Ammon's horn (tissue), 1 donor: ENCODE measurements around the gene CLIC1.

Experiments
- DNase-seq: peaks from one replicate; pipeline ENCODE4 v3.0.0-alpha.2; 2016; ENCODE audit warnings: low spot score

CLIC1 gene

DNA sequence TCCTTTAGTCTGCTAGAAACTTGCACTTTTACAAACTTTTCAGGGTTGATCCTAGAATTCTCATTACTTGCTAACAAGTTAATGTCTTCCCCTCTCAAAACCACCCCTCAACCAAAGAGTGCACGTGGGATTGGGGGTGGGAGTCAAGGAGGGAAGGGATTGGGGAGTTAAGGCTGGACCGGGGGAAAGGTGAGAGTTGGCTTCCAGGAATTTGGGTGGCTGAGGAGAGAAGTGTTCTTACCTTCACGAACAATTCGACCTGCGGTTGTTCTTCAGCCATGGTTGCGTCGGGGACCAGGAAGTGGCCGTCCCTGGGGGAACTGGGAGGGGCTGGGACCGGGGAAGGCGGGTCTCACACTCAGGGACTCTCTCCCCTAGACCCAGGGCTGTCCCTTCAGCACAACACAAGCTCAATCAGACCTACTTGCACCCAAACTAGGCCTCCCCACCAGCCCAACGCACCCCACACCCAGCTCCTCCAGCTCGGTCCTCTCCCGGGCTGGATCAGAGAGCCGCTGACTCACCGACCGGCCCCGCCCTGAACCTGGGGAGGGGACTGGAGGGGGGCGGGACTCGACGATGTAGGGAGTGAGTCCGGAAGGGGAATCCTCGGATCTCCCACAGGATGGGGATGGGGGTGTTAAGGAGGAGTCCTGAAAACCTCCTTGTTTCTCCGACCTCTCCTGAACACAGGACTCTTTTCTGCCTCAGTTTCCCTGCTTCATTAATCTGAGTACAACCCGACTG, at the start of gene CLIC1:
Gene CLIC1 (minus strand): TSS at position 510 of the 747 bp plus-strand sequence. CDS start 230 bp downstream, at position 280.
- no peak for DNase-seq

DNA sequence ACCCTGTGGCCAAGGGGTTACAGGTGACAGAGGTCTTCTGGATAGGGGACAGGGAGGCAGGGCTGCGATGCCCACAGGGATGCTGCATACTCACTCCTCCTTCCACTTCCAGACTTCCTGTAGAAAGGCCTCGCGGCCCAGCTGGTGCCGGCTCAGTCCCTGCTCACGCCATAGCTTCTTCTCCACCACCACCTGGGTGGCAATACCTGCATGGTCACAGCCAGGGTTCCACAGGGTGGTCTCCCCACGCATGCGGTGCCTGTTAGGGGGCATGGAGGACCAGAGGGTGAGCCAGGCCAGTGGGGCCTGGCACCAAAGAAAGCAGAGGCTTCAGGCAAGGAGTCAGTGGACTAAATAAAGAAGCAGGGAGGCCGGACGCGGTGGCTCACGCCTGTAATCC, 49.1 kb upstream of the CLIC1 start:
- no peak for DNase-seq

- DNase-seq = no peak
Observed at GRCh38 chr6:31784098-31784925, 48.0 kb upstream of the CLIC1 start.

DNA sequence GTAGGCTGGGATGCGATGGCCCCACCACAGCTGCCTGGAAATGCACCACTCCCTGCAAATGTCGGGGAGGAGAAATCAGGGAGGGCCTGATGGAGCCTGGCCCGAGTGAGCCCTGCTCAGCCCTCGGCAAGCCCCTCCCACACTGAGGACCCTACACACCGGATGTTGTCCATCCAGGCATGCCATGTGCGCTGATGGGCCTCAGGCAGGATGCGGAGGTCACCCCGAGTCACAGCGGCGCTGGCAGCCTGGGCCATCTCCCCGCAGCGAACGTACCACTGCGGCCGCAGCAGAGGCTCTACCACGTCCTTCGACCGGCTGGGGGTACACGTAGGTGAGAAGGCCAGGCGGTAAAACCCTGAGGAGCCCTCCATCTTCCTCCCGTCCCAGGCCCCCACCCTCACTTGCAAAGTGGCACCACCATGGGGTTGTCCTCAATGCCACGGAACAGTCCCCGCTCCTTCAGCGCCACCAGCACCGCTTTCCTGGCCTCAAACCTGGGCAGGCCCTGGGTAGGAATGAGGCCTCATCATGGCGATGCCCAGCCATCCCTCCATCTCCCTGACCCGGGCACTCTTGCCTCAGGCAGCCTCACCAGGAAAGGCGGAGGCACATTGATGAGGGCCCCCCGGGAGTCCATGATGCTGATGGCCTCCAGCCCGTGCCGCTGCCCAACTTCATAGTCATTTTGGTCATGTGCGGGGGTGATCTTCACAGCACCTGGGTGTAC, 46.0 kb upstream of the CLIC1 start:
- DNase-seq = no peak

- no peak for DNase-seq
Observed at GRCh38 chr6:31781244-31782125, 45.2 kb upstream of the CLIC1 start.

- no peak for DNase-seq
Observed at GRCh38 chr6:31780507-31781243, 44.3 kb upstream of the CLIC1 start.

DNA sequence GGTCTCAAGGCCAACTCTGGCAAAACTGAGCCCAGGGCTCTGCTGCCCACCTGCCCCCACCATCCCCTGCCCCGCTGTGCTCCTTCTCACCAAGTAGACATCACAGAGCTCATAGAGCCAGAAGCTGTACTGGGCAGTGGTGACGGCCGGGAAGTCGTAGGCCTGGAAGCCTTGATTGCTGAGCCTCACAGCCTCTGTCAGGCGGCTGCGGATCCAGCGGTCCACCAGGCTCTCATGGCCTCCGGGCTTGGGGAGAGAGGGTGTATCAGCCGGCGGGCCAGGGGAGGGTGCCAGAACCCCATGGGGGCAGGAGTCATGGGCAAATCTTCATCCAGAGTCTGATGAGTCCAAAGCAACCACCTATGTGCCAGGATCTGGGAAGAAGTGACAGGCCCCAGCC, 43.6 kb upstream of the CLIC1 start:
- no peak for DNase-seq

GRCh38 chr6:31778999-31779885, 42.9 kb upstream of the CLIC1 start:
- DNase-seq = no peak

- DNase-seq = no peak
Observed at GRCh38 chr6:31778193-31778592, 41.9 kb upstream of the CLIC1 start.

GRCh38 chr6:31777667-31778050, 41.3 kb upstream of the CLIC1 start:
- DNase-seq = no peak

GRCh38 chr6:31776989-31777666, 40.8 kb upstream of the CLIC1 start, which contains the start of gene VWA7:
TSS of gene VWA7 (minus strand) at chr6:31777328. CDS start at chr6:31776779, 549 bp downstream.
- DNase-seq = peak; percentile 51

- DNase-seq = no peak
Observed at GRCh38 chr6:31776485-31776988, 40.2 kb upstream of the CLIC1 start.

- no peak for DNase-seq
Observed at GRCh38 chr6:31775633-31776484, 39.5 kb upstream of the CLIC1 start.

DNA sequence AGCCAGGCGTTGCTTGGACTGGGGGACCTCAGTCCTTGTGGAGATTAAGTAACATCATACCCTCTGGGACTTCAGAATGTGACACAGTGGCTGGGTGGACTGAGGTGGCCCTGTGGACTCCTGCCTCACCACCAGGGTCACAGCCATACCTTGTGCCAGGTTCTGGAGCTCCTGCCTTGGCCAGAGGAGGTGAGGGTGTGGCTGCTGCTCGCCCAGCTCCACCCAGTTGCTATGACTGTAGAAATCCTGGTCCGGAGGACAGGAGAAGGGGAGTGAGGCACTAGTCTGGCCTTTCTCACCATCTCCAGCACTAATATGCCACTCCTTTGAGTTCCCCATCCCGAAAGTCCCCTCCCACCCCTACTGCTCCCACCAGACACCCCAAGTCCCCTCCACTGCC, 38.9 kb upstream of the CLIC1 start:
- no peak for DNase-seq

- DNase-seq = no peak
Observed at GRCh38 chr6:31771992-31772358, 35.6 kb upstream of the CLIC1 start.

GRCh38 chr6:31770860-31771259, 34.5 kb upstream of the CLIC1 start:
- no peak for DNase-seq

DNA sequence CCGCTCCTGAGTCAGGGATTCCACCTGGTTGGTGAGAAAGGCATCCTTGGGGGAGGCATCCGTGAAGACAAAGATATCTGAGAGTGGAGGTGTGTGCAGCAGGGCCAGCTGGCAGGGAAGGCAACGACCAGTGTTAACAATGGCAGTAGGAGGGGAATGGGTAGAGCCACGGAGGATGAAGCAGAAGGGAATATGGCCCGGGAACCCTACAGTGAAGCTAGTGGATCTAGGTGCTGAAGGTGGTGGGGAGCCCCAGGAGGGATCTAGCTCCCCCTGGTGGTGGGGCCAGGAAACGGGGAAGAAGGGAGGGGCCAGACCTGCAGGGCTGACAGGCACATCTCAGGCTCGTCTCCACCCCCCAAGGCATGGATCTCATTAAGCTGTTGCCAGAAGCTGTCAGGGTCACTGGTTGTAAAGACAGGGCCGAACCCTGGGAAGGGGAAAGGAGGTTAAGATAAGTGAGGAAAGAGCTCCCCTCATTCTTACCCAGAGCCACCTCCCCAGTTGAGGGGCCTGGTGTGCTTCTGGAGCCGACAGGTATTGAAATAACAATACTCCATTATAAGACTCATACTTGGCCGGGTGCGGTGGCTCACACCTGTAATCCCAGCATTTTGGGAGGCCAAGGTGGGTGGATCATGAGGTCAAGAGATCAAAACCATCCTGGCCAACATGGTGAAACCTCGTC, 33.5 kb upstream of the CLIC1 start:
- peak; percentile 31 for DNase-seq
